Glomerular visceral epithelial cell (primary cell): ENCODE measurements around the gene NOP14.
"Not testable (repeated sequence)": the region's sequence is repeated elsewhere in the genome, so short reads cannot be mapped to it uniquely, and the experiment has no call there.

Experiments
- DNase-seq: peaks from one replicate; pipeline ENCODE4 v3.0.0-alpha.2; 2016; ENCODE audit errors: extremely low spot score

The NOP14 gene

GRCh38 chr4:2942532-2943363 is 20.5 kb downstream of the NOP14 start:
- DNase-seq, result no peak

- DNase-seq, result no peak
These were observed 21.1 kb downstream of the NOP14 start for GRCh38 chr4:2942037-2942531.

- no peak for DNase-seq
These were observed 21.8 kb downstream of the NOP14 start for GRCh38 chr4:2941138-2942036.

- DNase-seq, result no peak
These were observed 22.7 kb downstream of the NOP14 start for GRCh38 chr4:2940267-2941137.

- DNase-seq, result no peak
These were observed 23.6 kb downstream of the NOP14 start for GRCh38 chr4:2939383-2940243.

- no peak for DNase-seq
These were observed 24.3 kb downstream of the NOP14 start for GRCh38 chr4:2938906-2939305.

- DNase-seq, result not testable (repeated sequence)
These were observed 24.8 kb downstream of the NOP14 start for GRCh38 chr4:2938411-2938810.

GRCh38 chr4:2937986-2938385 is 25.2 kb downstream of the NOP14 start:
- no peak for DNase-seq

- peak; percentile 96 for DNase-seq
These were observed 25.9 kb downstream of the NOP14 start for GRCh38 chr4:2937146-2937857.

- peak; percentile 89 for DNase-seq
These were observed 26.4 kb downstream of the NOP14 start for GRCh38 chr4:2936773-2937145.

- DNase-seq, result peak; percentile 90
These were observed 27.2 kb downstream of the NOP14 start for GRCh38 chr4:2935762-2936743.

GRCh38 chr4:2934813-2935761 is 28.1 kb downstream of the NOP14 start:
- DNase-seq, result peak; percentile 94

GRCh38 chr4:2934077-2934812 is 29.0 kb downstream of the NOP14 start:
- peak; percentile 69 for DNase-seq

GRCh38 chr4:2933566-2934076 is 29.6 kb downstream of the NOP14 start:
- DNase-seq, result no peak

- DNase-seq, result no peak
These were observed 30.1 kb downstream of the NOP14 start for GRCh38 chr4:2932951-2933565.

GRCh38 chr4:2932321-2932950 is 30.8 kb downstream of the NOP14 start:
- DNase-seq, result no peak
